ENCODE measurements around the gene NTM.

The NTM gene

GRCh38 chr11:131687291-131688047 is 317.1 kb downstream of the NTM start:
- DNase-seq (ENCODE audit: low read depth) = no peak

- DNase-seq (ENCODE audit: low read depth) = no peak
Measured at GRCh38 chr11:131688048-131688693, 317.8 kb downstream of the NTM start.

- DNase-seq (ENCODE audit: low read depth) = no peak
Measured at GRCh38 chr11:131689049-131689925, 318.9 kb downstream of the NTM start.

- DNase-seq (ENCODE audit: low read depth) = no peak
Measured at GRCh38 chr11:131690362-131690761, 319.9 kb downstream of the NTM start.

GRCh38 chr11:131690776-131691175 is 320.4 kb downstream of the NTM start:
- DNase-seq (ENCODE audit: low read depth) = no peak

- DNase-seq (ENCODE audit: low read depth) = no peak
Measured at GRCh38 chr11:131691181-131692041, 321.0 kb downstream of the NTM start.

- DNase-seq (ENCODE audit: low read depth) = no peak
Measured at GRCh38 chr11:131692151-131692550, 321.7 kb downstream of the NTM start.

- DNase-seq (ENCODE audit: low read depth) = no peak
Measured at GRCh38 chr11:131692961-131693360, 322.5 kb downstream of the NTM start.

GRCh38 chr11:131693756-131694155 is 323.3 kb downstream of the NTM start:
- no peak for DNase-seq (ENCODE audit: low read depth)

- DNase-seq (ENCODE audit: low read depth) = peak; percentile 35
Measured at GRCh38 chr11:131694526-131695424, 324.4 kb downstream of the NTM start.

GRCh38 chr11:131695889-131696429 is 325.5 kb downstream of the NTM start:
- no peak for DNase-seq (ENCODE audit: low read depth)

- DNase-seq (ENCODE audit: low read depth) = no peak
Measured at GRCh38 chr11:131696690-131697089, 326.3 kb downstream of the NTM start.

GRCh38 chr11:131703311-131703710 is 332.9 kb downstream of the NTM start:
- DNase-seq (ENCODE audit: low read depth) = no peak

GRCh38 chr11:131704682-131705081 is 334.3 kb downstream of the NTM start:
- DNase-seq (ENCODE audit: low read depth) = no peak

GRCh38 chr11:131710511-131710910 is 340.1 kb downstream of the NTM start:
- DNase-seq (ENCODE audit: low read depth) = no peak

GRCh38 chr11:131712897-131713296 is 342.5 kb downstream of the NTM start:
- DNase-seq (ENCODE audit: low read depth) = no peak

- no peak for DNase-seq (ENCODE audit: low read depth)
Measured at GRCh38 chr11:131713529-131714134, 343.2 kb downstream of the NTM start.

- no peak for DNase-seq (ENCODE audit: low read depth)
Measured at GRCh38 chr11:131717616-131718015, 347.2 kb downstream of the NTM start.

GRCh38 chr11:131723088-131723487 is 352.7 kb downstream of the NTM start:
- DNase-seq (ENCODE audit: low read depth) = no peak

GRCh38 chr11:131724436-131724975 is 354.1 kb downstream of the NTM start:
- no peak for DNase-seq (ENCODE audit: low read depth)

Measured in T follicular helper cell (primary cell).